Measurements from ENCODE around the gene DPH5. TPM values are rescaled to one million over a fixed set of nuclear protein-coding genes. Genes with fewer than 3 reads are reported as not detected.

The DPH5 gene
- total and polyA plus RNA-seq, 12 donors, result 21.7 to 59.1 (median 42.0) TPM

- H3K27me3 ChIP-seq, result no peaks in the 10 kb centered on the region
- no peaks in the 10 kb centered on the region for H3K9me3 ChIP-seq (replicated peaks in 1 of 3)
- DNase-seq, result no peak
- H3K4me1 ChIP-seq (replicated peaks in 1 of 2), result peaks cover 0 to 25% of the 10 kb centered on the region in 2 donors
- intact Hi-C loops (cut with DNase I), result no loop called here
- peaks cover 0 to 4% of the 10 kb centered on the region in 2 donors for H3K36me3 ChIP-seq (replicated peaks in 1 of 2)
- H3K4me3 ChIP-seq, result no peak overlapping the region
- H3K27ac ChIP-seq, result peak overlapping the region in 2 of 5 donors; percentile 11 to 25
- TF ChIP-seq, protein P1, sequence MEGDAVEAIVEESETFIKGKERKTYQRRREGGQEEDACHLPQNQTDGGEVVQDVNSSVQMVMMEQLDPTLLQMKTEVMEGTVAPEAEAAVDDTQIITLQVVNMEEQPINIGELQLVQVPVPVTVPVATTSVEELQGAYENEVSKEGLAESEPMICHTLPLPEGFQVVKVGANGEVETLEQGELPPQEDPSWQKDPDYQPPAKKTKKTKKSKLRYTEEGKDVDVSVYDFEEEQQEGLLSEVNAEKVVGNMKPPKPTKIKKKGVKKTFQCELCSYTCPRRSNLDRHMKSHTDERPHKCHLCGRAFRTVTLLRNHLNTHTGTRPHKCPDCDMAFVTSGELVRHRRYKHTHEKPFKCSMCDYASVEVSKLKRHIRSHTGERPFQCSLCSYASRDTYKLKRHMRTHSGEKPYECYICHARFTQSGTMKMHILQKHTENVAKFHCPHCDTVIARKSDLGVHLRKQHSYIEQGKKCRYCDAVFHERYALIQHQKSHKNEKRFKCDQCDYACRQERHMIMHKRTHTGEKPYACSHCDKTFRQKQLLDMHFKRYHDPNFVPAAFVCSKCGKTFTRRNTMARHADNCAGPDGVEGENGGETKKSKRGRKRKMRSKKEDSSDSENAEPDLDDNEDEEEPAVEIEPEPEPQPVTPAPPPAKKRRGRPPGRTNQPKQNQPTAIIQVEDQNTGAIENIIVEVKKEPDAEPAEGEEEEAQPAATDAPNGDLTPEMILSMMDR (IDR thresholded peaks at IDR 0.05), result no peak
- TF ChIP-seq POLR2A (IDR thresholded peaks at IDR 0.05), result no peak
- whole genome bisulfite sequencing, 4 donors, result 65 to 78% (median 70%) methylated on average over 1 of the region's 1 CpG
Observed at GRCh38 chr1:101003012-101003650, 22.5 kb downstream of the DPH5 start.

- intact Hi-C loops (cut with DNase I), result no loop called here
- Histone ChIP-seq H3K4me1 (replicated peaks in 1 of 2) (peaks cover 0 to 25% of the 10 kb centered on the region in 2 donors), H3K4me3 (no peak overlapping the region), H3K27me3 (no peaks in the 10 kb centered on the region), H3K27ac (peak overlapping the region in 2 of 5 donors; percentile 11 to 25), H3K9me3 (replicated peaks in 1 of 3) (no peaks in the 10 kb centered on the region), H3K36me3 (replicated peaks in 1 of 2) (peaks cover 0 to 4% of the 10 kb centered on the region in 2 donors)
- peak in 2 of 7 donors; percentile 12 to 19 for DNase-seq
- WGBS, 4 donors, result 23 to 25% (median 24%) methylated on average over 2 of the region's 2 CpGs
- TF ChIP-seq, protein P1 (IDR thresholded peaks at IDR 0.05), result no peak
- TF ChIP-seq POLR2A (IDR thresholded peaks at IDR 0.05), result no peak
Observed at GRCh38 chr1:101002551-101002950, 23.0 kb downstream of the DPH5 start.

DNA sequence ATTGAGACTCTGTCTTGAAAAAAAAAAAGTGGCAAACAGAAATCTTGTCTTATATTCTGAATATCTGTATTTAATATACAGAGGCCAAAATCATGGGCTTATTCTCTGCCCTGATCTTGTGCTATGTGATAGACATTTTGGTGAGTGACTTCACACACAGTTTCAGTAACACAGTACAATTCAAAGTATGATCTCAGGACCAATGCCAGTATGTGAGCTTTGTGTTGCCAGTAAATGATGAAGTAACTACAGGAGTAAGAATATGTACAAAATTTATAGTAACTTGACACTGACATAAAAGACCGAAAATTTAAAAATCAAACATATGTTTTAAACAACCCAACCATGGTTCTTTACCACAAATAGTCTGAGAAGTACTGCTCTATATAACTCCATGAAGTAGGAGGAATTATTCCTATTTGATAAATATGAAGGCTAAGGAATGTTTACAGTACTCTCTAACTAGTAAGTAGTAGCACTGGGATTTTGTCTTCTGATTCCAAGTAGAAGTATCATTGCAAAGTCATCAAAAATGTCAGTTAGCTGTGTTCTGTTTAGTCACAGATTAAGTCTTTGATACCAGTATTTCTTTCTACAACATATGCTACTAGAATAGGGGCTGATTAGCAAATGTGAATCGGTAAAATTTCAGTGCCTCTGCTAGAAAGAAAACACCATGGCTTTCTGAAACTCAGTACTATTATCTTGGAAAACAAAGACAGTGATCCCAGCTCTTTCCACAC, 25.3 kb downstream of the DPH5 start:
- H3K27ac ChIP-seq, result no peak overlapping the region
- no peak for TF ChIP-seq POLR2A (IDR thresholded peaks at IDR 0.05)
- TF ChIP-seq, protein P1 (IDR thresholded peaks at IDR 0.05), result no peak
- H3K9me3 ChIP-seq (replicated peaks in 1 of 3), result no peaks in the 10 kb centered on the region
- peaks cover 0 to 25% of the 10 kb centered on the region in 2 donors for H3K4me1 ChIP-seq (replicated peaks in 1 of 2)
- WGBS, 4 donors, result 92 to 100% (median 96%) methylated on average over 2 of the region's 2 CpGs
- no peak overlapping the region for H3K4me3 ChIP-seq
- no peak for DNase-seq
- intact Hi-C loops (cut with DNase I), result no loop called here
- H3K36me3 ChIP-seq (replicated peaks in 1 of 2), result peaks cover 0 to 4% of the 10 kb centered on the region in 2 donors
- H3K27me3 ChIP-seq, result no peaks in the 10 kb centered on the region

DNA sequence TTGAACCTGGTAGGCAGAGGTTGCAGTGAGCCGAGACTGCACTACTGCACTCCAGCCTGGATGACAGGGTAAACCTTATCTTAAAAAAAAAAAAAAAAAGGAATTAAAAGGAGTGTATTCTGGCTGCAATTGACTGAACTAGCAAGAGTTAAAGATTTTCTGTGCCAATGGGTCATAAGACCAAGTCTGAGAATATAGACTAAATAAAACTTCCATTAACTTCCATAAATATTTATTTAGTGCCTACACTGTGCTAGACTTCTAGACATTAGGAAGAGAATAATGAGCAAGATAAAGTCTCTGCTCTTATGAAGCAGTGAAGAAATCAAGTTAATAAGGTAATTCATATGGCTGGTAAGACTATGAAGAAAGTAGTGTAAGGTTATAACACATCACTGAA, 27.2 kb downstream of the DPH5 start:
- DNase-seq, result no peak
- Histone ChIP-seq H3K27me3 (no peaks in the 10 kb centered on the region), H3K27ac (no peak overlapping the region), H3K4me1 (replicated peaks in 1 of 2) (peaks cover 0 to 13% of the 10 kb centered on the region in 2 donors), H3K4me3 (no peak overlapping the region), H3K9me3 (replicated peaks in 1 of 3) (no peaks in the 10 kb centered on the region), H3K36me3 (replicated peaks in 1 of 2) (peaks cover 0 to 4% of the 10 kb centered on the region in 2 donors)
- no peak for TF ChIP-seq POLR2A (IDR thresholded peaks at IDR 0.05)
- TF ChIP-seq, protein P1 (IDR thresholded peaks at IDR 0.05), result no peak
- intact Hi-C loops (cut with DNase I), result no loop called here
- 92 to 100% (median 96%) methylated on average over 1 of the region's 1 CpG for WGBS, 4 donors
